Measurements from ENCODE around the gene CDK14.

CDK14 gene

GRCh38 chr7:91249506-91250233 is 653.5 kb downstream of the CDK14 start:
- DNase-seq: no peak

- no peak for DNase-seq
Observed at GRCh38 chr7:91250706-91251105, 654.6 kb downstream of the CDK14 start.

GRCh38 chr7:91251877-91252276 is 655.8 kb downstream of the CDK14 start:
- DNase-seq: no peak
